ENCODE results near the gene CERKL. TPM values are rescaled to one million over a fixed set of nuclear protein-coding genes. Genes with fewer than 3 reads are reported as not detected.

CERKL gene
- polyA plus RNA-seq, 1 experiment = 0.06 TPM

DNA sequence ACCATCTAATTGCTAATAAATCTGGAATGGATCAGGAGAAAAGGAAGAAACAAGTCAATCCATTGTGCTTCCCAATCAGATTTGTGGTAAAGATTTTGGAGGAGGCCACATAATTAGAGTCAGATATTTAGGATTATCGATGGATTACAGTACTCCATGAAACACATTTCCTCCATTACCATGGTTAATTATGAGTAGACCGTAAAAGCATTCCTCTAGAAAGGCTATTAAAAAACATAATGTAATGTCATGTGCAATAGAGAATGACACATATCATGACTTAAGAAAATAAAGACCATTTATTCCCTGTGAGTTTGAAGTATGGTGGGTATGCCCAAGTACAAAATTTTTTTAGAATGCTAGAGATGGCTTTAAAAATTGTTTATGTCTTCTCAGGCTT, 103.7 kb downstream of the CERKL start:
- ChIA-PET POLR2A (no interaction called here), CTCF (interaction anchor here (0.6 kb wide), 1 partner anchor 209 kb away, joined by 3 read pairs; no protein-coding TSS in a partner anchor)
- Histone ChIP-seq H3K27me3 (ENCODE audit: control insufficient read depth, insufficient read depth, low read length) (no peaks in the 10 kb centered on the region), H3K4me3 (ENCODE audit: low read depth, low read length) (no peak overlapping the region), H3K36me3 (ENCODE audit: control insufficient read depth, insufficient read depth, low read length) (no peaks in the 10 kb centered on the region)
- DNase-seq (ENCODE audit: low read depth) = peak; percentile 17
- TF ChIP-seq CTCF (IDR thresholded peaks at IDR 0.05; ENCODE audit: insufficient read depth, low read depth, low read length) = no peak

DNA sequence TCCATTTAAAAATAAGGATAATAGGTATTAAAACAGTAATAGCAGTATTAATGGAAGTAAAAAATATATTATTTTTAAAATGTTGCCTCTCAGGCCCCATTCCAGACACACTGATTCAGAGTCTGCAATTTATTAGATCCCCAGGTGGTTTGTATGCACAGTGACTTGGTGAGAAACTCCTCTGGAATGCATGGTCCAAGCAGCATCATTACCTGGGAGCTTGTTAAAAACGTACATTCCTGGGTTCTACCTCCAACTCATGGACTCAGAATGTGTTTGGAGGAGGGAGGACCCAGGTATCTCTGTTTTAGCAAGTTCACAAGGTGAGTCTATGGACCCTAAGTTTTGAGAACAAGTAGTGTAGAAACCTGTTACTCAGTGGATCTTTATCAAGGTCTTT, 104.1 kb downstream of the CERKL start:
- Histone ChIP-seq H3K27me3 (ENCODE audit: control insufficient read depth, insufficient read depth, low read length) (no peaks in the 10 kb centered on the region), H3K4me3 (ENCODE audit: low read depth, low read length) (no peak overlapping the region), H3K36me3 (ENCODE audit: control insufficient read depth, insufficient read depth, low read length) (no peaks in the 10 kb centered on the region)
- DNase-seq (ENCODE audit: low read depth) = no peak
- POLR2A ChIA-PET = no interaction called here
- TF ChIP-seq CTCF (IDR thresholded peaks at IDR 0.05; ENCODE audit: insufficient read depth, low read depth, low read length) = no peak
- CTCF ChIA-PET = no interaction called here

- DNase-seq (ENCODE audit: low read depth) = peak; percentile 12
- TF ChIP-seq CTCF (IDR thresholded peaks at IDR 0.05; ENCODE audit: insufficient read depth, low read depth, low read length) = no peak
- H3K4me3 ChIP-seq (ENCODE audit: low read depth, low read length) = no peak overlapping the region
- H3K27me3 ChIP-seq (ENCODE audit: control insufficient read depth, insufficient read depth, low read length) = no peaks in the 10 kb centered on the region
- no peaks in the 10 kb centered on the region for H3K36me3 ChIP-seq (ENCODE audit: control insufficient read depth, insufficient read depth, low read length)
- POLR2A ChIA-PET = no interaction called here
- CTCF ChIA-PET = interaction anchor here (0.6 kb wide), 1 partner anchor 1204 kb away, joined by 3 read pairs; no protein-coding TSS in a partner anchor
Observed at GRCh38 chr2:181546086-181546485, 110.8 kb downstream of the CERKL start.

DNA sequence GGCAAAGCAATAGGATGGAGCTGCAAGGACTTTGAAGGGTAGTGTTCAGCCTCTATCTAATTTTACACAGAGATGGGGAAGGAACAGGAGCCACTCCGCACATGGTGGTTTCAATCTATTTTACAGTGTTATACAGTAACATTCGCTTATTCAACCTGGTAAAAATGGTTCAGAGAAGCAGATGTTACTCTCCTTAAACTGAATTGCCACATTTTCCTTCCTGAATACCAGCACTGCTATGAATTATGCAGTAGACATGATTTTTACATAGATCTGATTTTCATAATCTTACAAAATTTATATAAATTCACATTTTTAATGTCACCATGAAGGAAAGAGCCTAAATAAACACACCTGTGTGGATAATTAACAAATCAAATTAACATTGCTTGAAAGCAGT, 114.7 kb downstream of the CERKL start:
- Histone ChIP-seq H3K4me3 (ENCODE audit: low read depth, low read length) (no peak overlapping the region), H3K27me3 (ENCODE audit: control insufficient read depth, insufficient read depth, low read length) (no peaks in the 10 kb centered on the region), H3K36me3 (ENCODE audit: control insufficient read depth, insufficient read depth, low read length) (no peaks in the 10 kb centered on the region)
- no peak for TF ChIP-seq CTCF (IDR thresholded peaks at IDR 0.05; ENCODE audit: insufficient read depth, low read depth, low read length)
- CTCF ChIA-PET = no interaction called here
- no peak for DNase-seq (ENCODE audit: low read depth)
- POLR2A ChIA-PET = no interaction called here

DNA sequence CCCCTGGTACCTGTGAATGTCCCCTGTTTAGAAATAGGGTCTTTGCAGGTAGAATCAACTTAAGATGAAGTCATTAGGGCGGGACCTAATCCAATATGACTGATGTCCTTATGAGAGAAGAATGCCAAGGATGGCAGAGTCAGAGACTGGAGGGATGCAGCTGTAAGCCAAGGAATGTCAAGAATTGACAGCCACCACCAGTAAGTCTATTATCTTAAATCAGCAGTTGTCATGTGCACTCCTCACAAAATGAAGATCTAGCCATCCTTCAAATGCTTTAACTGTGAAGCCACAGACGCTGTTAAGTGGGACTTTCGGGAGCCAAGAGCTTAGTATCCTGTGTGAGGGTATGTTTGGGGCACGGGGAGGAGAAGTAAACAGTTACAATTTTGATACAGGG, 116.5 kb downstream of the CERKL start:
- Histone ChIP-seq H3K4me3 (ENCODE audit: low read depth, low read length) (no peak overlapping the region), H3K27me3 (ENCODE audit: control insufficient read depth, insufficient read depth, low read length) (no peaks in the 10 kb centered on the region), H3K36me3 (ENCODE audit: control insufficient read depth, insufficient read depth, low read length) (no peaks in the 10 kb centered on the region)
- CTCF ChIA-PET = interaction anchor here (1.0 kb wide), 1 partner anchor 21 kb away, joined by 3 read pairs; no protein-coding TSS in a partner anchor
- DNase-seq (ENCODE audit: low read depth) = no peak
- no peak for TF ChIP-seq CTCF (IDR thresholded peaks at IDR 0.05; ENCODE audit: insufficient read depth, low read depth, low read length)
- POLR2A ChIA-PET = no interaction called here

All from BJ (cell line).